Measurements from ENCODE around the gene SOWAHC.
A peak's percentile ranks its signal among the peaks of the same experiment; 100 is the strongest.
"Not testable (repeated sequence)": the region's sequence is repeated elsewhere in the genome, so short reads cannot be mapped to it uniquely, and the experiment has no call there.

SOWAHC gene

GRCh38 chr2:109613922-109614714, at the start of gene SOWAHC, which contains the start of gene SEPTIN10:
Gene SOWAHC (plus strand): TSS chr2:109614364. CDS start chr2:109614490, 126 bp downstream.
Gene SEPTIN10 (minus strand): TSS chr2:109613966. CDS start chr2:109613827, 139 bp downstream.
- DNase-seq = peak; percentile 32

- DNase-seq = no peak
Measured at GRCh38 chr2:109575373-109575772, 38.8 kb upstream of the SOWAHC start.

- not testable (repeated sequence) for DNase-seq
Measured at GRCh38 chr2:109577630-109578029, 36.5 kb upstream of the SOWAHC start.

GRCh38 chr2:109582928-109583895, 31.0 kb upstream of the SOWAHC start:
- no peak for DNase-seq

- no peak for DNase-seq
Measured at GRCh38 chr2:109586687-109587086, 27.5 kb upstream of the SOWAHC start.

- no peak for DNase-seq
Measured at GRCh38 chr2:109591206-109591605, 23.0 kb upstream of the SOWAHC start.

GRCh38 chr2:109592905-109593304, 21.3 kb upstream of the SOWAHC start:
- DNase-seq = no peak

GRCh38 chr2:109594246-109594885, 19.8 kb upstream of the SOWAHC start:
- no peak for DNase-seq

GRCh38 chr2:109595644-109596043, 18.5 kb upstream of the SOWAHC start:
- DNase-seq = no peak

GRCh38 chr2:109597283-109597682, 16.9 kb upstream of the SOWAHC start:
- no peak for DNase-seq

- no peak for DNase-seq
Measured at GRCh38 chr2:109601783-109602182, 12.4 kb upstream of the SOWAHC start.

GRCh38 chr2:109602617-109603188, 11.5 kb upstream of the SOWAHC start:
- no peak for DNase-seq

GRCh38 chr2:109604597-109604996, 9.6 kb upstream of the SOWAHC start:
- DNase-seq = no peak

GRCh38 chr2:109607766-109608165, 6.4 kb upstream of the SOWAHC start:
- no peak for DNase-seq

GRCh38 chr2:109609352-109610024, 4.7 kb upstream of the SOWAHC start:
- DNase-seq = no peak

GRCh38 chr2:109611467-109612095, 2.6 kb upstream of the SOWAHC start:
- no peak for DNase-seq

- no peak for DNase-seq
Measured at GRCh38 chr2:109613081-109613921, 863 bp upstream of the SOWAHC start.

- no peak for DNase-seq
Measured at GRCh38 chr2:109614715-109615636, 812 bp downstream of the SOWAHC start.

GRCh38 chr2:109615637-109616144, 1.5 kb downstream of the SOWAHC start:
- no peak for DNase-seq

All from NCI-H2081 treated with DMSO at 0.1 percent for 48 hours (cell line).